NT2/D1 (cell line): Measurements from ENCODE around the gene PLSCR4.

Experiments
- SUZ12 ChIP-seq: IDR thresholded peaks from 2 replicates; pipeline ENCODE4 v1.6.1; 2011; ENCODE audit not compliant: insufficient read length, insufficient read depth; ENCODE audit errors: extremely low read depth
- YY1 ChIP-seq: IDR thresholded peaks from 2 replicates; pipeline ENCODE4 v1.6.1; 2011; ENCODE audit not compliant: insufficient read length, insufficient read depth
- ZNF274 ChIP-seq: IDR thresholded peaks from 2 replicates; pipeline ENCODE4 v1.6.1; 2011; ENCODE audit warnings: mild to moderate bottlenecking, low read depth, low read length

GRCh38 chr3:146160321-146160963, 90.5 kb downstream of the PLSCR4 start:
- no peak for TF ChIP-seq SUZ12
- no peak for TF ChIP-seq ZNF274
- no peak for TF ChIP-seq YY1
